Measurements from ENCODE around the gene AVPR2. TPM values are rescaled to one million over a fixed set of nuclear protein-coding genes. Genes with fewer than 3 reads are reported as not detected.
A peak's percentile ranks its signal among the peaks of the same experiment; 100 is the strongest.

Gene AVPR2
- total RNA-seq, 5 donors from 2014 or later (not counting 1 experiment from before 2014, with no cell fraction given), result not detected

- Histone ChIP-seq H3K27me3 (replicated peaks in 1 of 2; ENCODE audit: control insufficient read depth in 2 of 2, extremely low read depth in 1 of 2, insufficient read depth in 2 of 2, low read length in 1 of 2) (no peaks in the 10 kb centered on the region), H3K4me1 (ENCODE audit: control insufficient read depth in 1 of 2, extremely low read depth in 1 of 2, insufficient read depth in 2 of 2, low read length in 2 of 2) (peaks cover 0 to 17% of the 10 kb centered on the region in 2 experiments), H3K4me3 (ENCODE audit: control insufficient read depth in 1 of 2, extremely low read depth in 1 of 2, low read length in 1 of 2) (peak overlapping the region in 1 of 2 donors; percentile 41), H3K9me3 (no peaks in the 10 kb centered on the region), H3K27ac (ENCODE audit: low read length) (peak overlapping the region; percentile 49), H3K36me3 (ENCODE audit: control insufficient read depth in 2 of 2, extremely low read depth in 1 of 2, insufficient read depth in 1 of 2, low read length in 1 of 2) (peaks cover 0 to 14% of the 10 kb centered on the region in 2 donors)
- peaks cover 6% of the 10 kb centered on the region for H3K36me3 Mint-ChIP-seq
- ChIA-PET POLR2A (interaction anchor here in 1 of 2 donors (0.6 kb wide), 1 partner anchor 56 kb away, joined by 8 read pairs; no protein-coding TSS in a partner anchor), CTCF (interaction anchor here (1.0 to 1.3 kb wide), 2 partner anchors 12 kb away, joined by 3 to 4 read pairs; no protein-coding TSS in a partner anchor)
- ATAC-seq (replicated peaks in 1 of 4), result no peak
- H3K4me1 Mint-ChIP-seq, result peaks cover 18 to 22% (median 19%) of the 10 kb centered on the region in 3 donors
- H3K9me3 Mint-ChIP-seq, result no peaks in the 10 kb centered on the region
- peak overlapping the region; percentile 66 to 71 (median 70) for H3K4me3 Mint-ChIP-seq
- DNase-seq, result no peak
- peak overlapping the region in 1 of 2 donors; percentile 77 for H3K27ac Mint-ChIP-seq
- WGBS (ENCODE audit: insufficient coverage), result 31% methylated on average over 4 of the region's 32 CpGs
- H3K27me3 Mint-ChIP-seq, result peaks cover 0 to 10% of the 10 kb centered on the region in 2 donors
Observed at GRCh38 chrX:153935326-153935851, 30.9 kb downstream of the AVPR2 start.

GRCh38 chrX:153937056-153937455 lies 32.6 kb downstream of the AVPR2 start:
- POLR2A ChIA-PET, result no interaction called here

GRCh38 chrX:153938226-153938786 lies 33.8 kb downstream of the AVPR2 start:
- no peaks in the 10 kb centered on the region for H3K9me3 ChIP-seq
- Mint-ChIP-seq H3K4me1 (peaks cover 17 to 19% (median 17%) of the 10 kb centered on the region in 3 donors), H3K36me3 (no peaks in the 10 kb centered on the region), H3K27ac (no peak overlapping the region), H3K27me3 (peaks cover 0 to 7% of the 10 kb centered on the region in 2 donors), H3K9me3 (no peaks in the 10 kb centered on the region), H3K4me3 (no peak overlapping the region)
- peaks cover 0 to 31% of the 10 kb centered on the region in 2 experiments for H3K4me1 ChIP-seq (ENCODE audit: control insufficient read depth in 1 of 2, extremely low read depth in 1 of 2, insufficient read depth in 2 of 2, low read length in 2 of 2)
- ATAC-seq (replicated peaks in 1 of 4) (no peak), DNase-seq (no peak)
- no peaks in the 10 kb centered on the region for H3K36me3 ChIP-seq (ENCODE audit: control insufficient read depth in 2 of 2, extremely low read depth in 1 of 2, insufficient read depth in 1 of 2, low read length in 1 of 2)
- H3K4me3 ChIP-seq (ENCODE audit: control insufficient read depth in 1 of 2, extremely low read depth in 1 of 2, low read length in 1 of 2), result no peak overlapping the region
- ChIA-PET POLR2A (no interaction called here), CTCF (interaction anchor here (0.7 to 1.4 kb wide), 4 partner anchors 9 to 16 kb away, joined by 3 to 7 read pairs (median 4); no protein-coding TSS in a partner anchor)
- H3K27me3 ChIP-seq (replicated peaks in 1 of 2; ENCODE audit: control insufficient read depth in 2 of 2, extremely low read depth in 1 of 2, insufficient read depth in 2 of 2, low read length in 1 of 2), result no peaks in the 10 kb centered on the region
- 60% methylated on average over 1 of the region's 10 CpGs for WGBS (ENCODE audit: insufficient coverage)
- H3K27ac ChIP-seq (ENCODE audit: low read length), result no peak overlapping the region

More at GRCh38 chrX:153937056-153937455, 32.6 kb downstream of the AVPR2 start:
- Histone ChIP-seq H3K4me1 (ENCODE audit: control insufficient read depth in 1 of 2, extremely low read depth in 1 of 2, insufficient read depth in 2 of 2, low read length in 2 of 2) (peaks cover 0 to 22% of the 10 kb centered on the region in 2 experiments), H3K27me3 (replicated peaks in 1 of 2; ENCODE audit: control insufficient read depth in 2 of 2, extremely low read depth in 1 of 2, insufficient read depth in 2 of 2, low read length in 1 of 2) (no peaks in the 10 kb centered on the region), H3K4me3 (ENCODE audit: control insufficient read depth in 1 of 2, extremely low read depth in 1 of 2, low read length in 1 of 2) (no peak overlapping the region), H3K36me3 (ENCODE audit: control insufficient read depth in 2 of 2, extremely low read depth in 1 of 2, insufficient read depth in 1 of 2, low read length in 1 of 2) (peaks cover 0 to 4% of the 10 kb centered on the region in 2 donors), H3K9me3 (no peaks in the 10 kb centered on the region), H3K27ac (ENCODE audit: low read length) (no peak overlapping the region)
- no peaks in the 10 kb centered on the region for H3K36me3 Mint-ChIP-seq
- H3K27ac Mint-ChIP-seq, result no peak overlapping the region
- no peaks in the 10 kb centered on the region for H3K9me3 Mint-ChIP-seq
- peaks cover 16 to 19% (median 17%) of the 10 kb centered on the region in 3 donors for H3K4me1 Mint-ChIP-seq
- WGBS (ENCODE audit: insufficient coverage), result no CpG with 5 or more reads among the region's 3 CpGs
- no peak for DNase-seq
- CTCF ChIA-PET, result interaction anchor here in 1 of 2 donors (1.4 kb wide), 1 partner anchor 11 kb away, joined by 3 read pairs; no protein-coding TSS in a partner anchor
- peaks cover 0 to 7% of the 10 kb centered on the region in 2 donors for H3K27me3 Mint-ChIP-seq
- peak overlapping the region in 1 of 3 donors; percentile 69 for H3K4me3 Mint-ChIP-seq
- no peak for ATAC-seq (replicated peaks in 1 of 4)

- H3K36me3 ChIP-seq (ENCODE audit: control insufficient read depth in 2 of 2, extremely low read depth in 1 of 2, insufficient read depth in 1 of 2, low read length in 1 of 2), result no peaks in the 10 kb centered on the region
- Mint-ChIP-seq H3K9me3 (no peaks in the 10 kb centered on the region), H3K27ac (peak overlapping the region in 1 of 2 donors; percentile 4), H3K36me3 (no peaks in the 10 kb centered on the region), H3K4me3 (no peak overlapping the region), H3K27me3 (peaks cover 0 to 7% of the 10 kb centered on the region in 2 donors), H3K4me1 (peaks cover 15 to 18% (median 16%) of the 10 kb centered on the region in 3 donors)
- H3K9me3 ChIP-seq, result no peaks in the 10 kb centered on the region
- ChIA-PET CTCF (no interaction called here), POLR2A (no interaction called here)
- H3K4me3 ChIP-seq (ENCODE audit: control insufficient read depth in 1 of 2, extremely low read depth in 1 of 2, low read length in 1 of 2), result no peak overlapping the region
- WGBS (ENCODE audit: insufficient coverage), result 93% methylated on average over 3 of the region's 7 CpGs
- DNase-seq (no peak), ATAC-seq (replicated peaks in 1 of 4) (no peak)
- no peak overlapping the region for H3K27ac ChIP-seq (ENCODE audit: low read length)
- H3K4me1 ChIP-seq (ENCODE audit: control insufficient read depth in 1 of 2, extremely low read depth in 1 of 2, insufficient read depth in 2 of 2, low read length in 2 of 2), result peaks cover 3 to 36% of the 10 kb centered on the region in 2 experiments
- H3K27me3 ChIP-seq (replicated peaks in 1 of 2; ENCODE audit: control insufficient read depth in 2 of 2, extremely low read depth in 1 of 2, insufficient read depth in 2 of 2, low read length in 1 of 2), result no peaks in the 10 kb centered on the region
Observed at GRCh38 chrX:153939573-153939972, 35.1 kb downstream of the AVPR2 start.

- Mint-ChIP-seq H3K4me3 (peak overlapping the region; percentile 28 to 48 (median 47)), H3K36me3 (no peaks in the 10 kb centered on the region), H3K4me1 (peaks cover 12 to 19% (median 15%) of the 10 kb centered on the region in 3 donors), H3K27me3 (peaks cover 0 to 2% of the 10 kb centered on the region in 2 donors), H3K27ac (peak overlapping the region; percentile 49 to 59), H3K9me3 (no peaks in the 10 kb centered on the region)
- Histone ChIP-seq H3K4me1 (ENCODE audit: control insufficient read depth in 1 of 2, extremely low read depth in 1 of 2, insufficient read depth in 2 of 2, low read length in 2 of 2) (peaks cover 3 to 39% of the 10 kb centered on the region in 2 experiments), H3K27me3 (replicated peaks in 1 of 2; ENCODE audit: control insufficient read depth in 2 of 2, extremely low read depth in 1 of 2, insufficient read depth in 2 of 2, low read length in 1 of 2) (no peaks in the 10 kb centered on the region), H3K36me3 (ENCODE audit: control insufficient read depth in 2 of 2, extremely low read depth in 1 of 2, insufficient read depth in 1 of 2, low read length in 1 of 2) (no peaks in the 10 kb centered on the region), H3K4me3 (ENCODE audit: control insufficient read depth in 1 of 2, extremely low read depth in 1 of 2, low read length in 1 of 2) (no peak overlapping the region), H3K9me3 (no peaks in the 10 kb centered on the region), H3K27ac (ENCODE audit: low read length) (no peak overlapping the region)
- ChIA-PET POLR2A (interaction anchor here in 1 of 2 donors (1.2 kb wide), 1 partner anchor 14 kb away, joined by 8 read pairs; no protein-coding TSS in a partner anchor), CTCF (no interaction called here)
- DNase-seq (no peak), ATAC-seq (replicated peaks in 1 of 4) (no peak)
- no CpG with 5 or more reads among the region's 23 CpGs for WGBS (ENCODE audit: insufficient coverage)
Observed at GRCh38 chrX:153941336-153942252, 37.1 kb downstream of the AVPR2 start.
